ENCODE results near the gene PACRG.

The PACRG gene

GRCh38 chr6:162733489-162733888 lies 5.7 kb downstream of the PACRG start:
- Histone ChIP-seq H3K9me3 (ENCODE audit: insufficient read depth, low read length) (no peaks in the 10 kb centered on the region), H3K9ac (ENCODE audit: insufficient read length, low read depth) (no peak overlapping the region), H3K36me3 (ENCODE audit: insufficient read depth, insufficient read length, low read length) (no peaks in the 10 kb centered on the region), H3K27me3 (ENCODE audit: insufficient read depth, insufficient read length) (no peaks in the 10 kb centered on the region), H3K4me3 (ENCODE audit: insufficient read length, low read depth) (no peak overlapping the region), H3K4me1 (ENCODE audit: insufficient read depth, insufficient read length) (no peaks in the 10 kb centered on the region)
- TF ChIP-seq YY1 (IDR thresholded peaks at IDR 0.05; ENCODE audit: insufficient read depth, insufficient read length), result no peak
- no peak for TF ChIP-seq ZNF274 (IDR thresholded peaks at IDR 0.05; ENCODE audit: low read depth, low read length)
- TF ChIP-seq SUZ12 (IDR thresholded peaks at IDR 0.05; ENCODE audit: extremely low read depth, insufficient read depth, insufficient read length), result no peak
- no peak for DNase-seq (ENCODE audit: low read depth, low spot score)

- Histone ChIP-seq H3K4me1 (ENCODE audit: insufficient read depth, insufficient read length) (no peaks in the 10 kb centered on the region), H3K27me3 (ENCODE audit: insufficient read depth, insufficient read length) (no peaks in the 10 kb centered on the region), H3K9me3 (ENCODE audit: insufficient read depth, low read length) (no peaks in the 10 kb centered on the region), H3K9ac (ENCODE audit: insufficient read length, low read depth) (no peak overlapping the region), H3K4me3 (ENCODE audit: insufficient read length, low read depth) (no peak overlapping the region), H3K36me3 (ENCODE audit: insufficient read depth, insufficient read length, low read length) (no peaks in the 10 kb centered on the region)
- no peak for TF ChIP-seq ZNF274 (IDR thresholded peaks at IDR 0.05; ENCODE audit: low read depth, low read length)
- no peak for TF ChIP-seq SUZ12 (IDR thresholded peaks at IDR 0.05; ENCODE audit: extremely low read depth, insufficient read depth, insufficient read length)
- no peak for TF ChIP-seq YY1 (IDR thresholded peaks at IDR 0.05; ENCODE audit: insufficient read depth, insufficient read length)
- DNase-seq (ENCODE audit: low read depth, low spot score), result no peak
These were observed 9.2 kb downstream of the PACRG start for GRCh38 chr6:162736961-162737360.

GRCh38 chr6:162750776-162751175 lies 23.0 kb downstream of the PACRG start:
- no peak for DNase-seq (ENCODE audit: low read depth, low spot score)
- H3K9me3 ChIP-seq (ENCODE audit: insufficient read depth, low read length), result no peaks in the 10 kb centered on the region
- no peak overlapping the region for H3K9ac ChIP-seq (ENCODE audit: insufficient read length, low read depth)
- TF ChIP-seq ZNF274 (IDR thresholded peaks at IDR 0.05; ENCODE audit: low read depth, low read length) (no peak), YY1 (IDR thresholded peaks at IDR 0.05; ENCODE audit: insufficient read depth, insufficient read length) (no peak), SUZ12 (IDR thresholded peaks at IDR 0.05; ENCODE audit: extremely low read depth, insufficient read depth, insufficient read length) (no peak)
- no peaks in the 10 kb centered on the region for H3K27me3 ChIP-seq (ENCODE audit: insufficient read depth, insufficient read length)
- H3K36me3 ChIP-seq (ENCODE audit: insufficient read depth, insufficient read length, low read length), result no peaks in the 10 kb centered on the region
- no peak overlapping the region for H3K4me3 ChIP-seq (ENCODE audit: insufficient read length, low read depth)
- no peaks in the 10 kb centered on the region for H3K4me1 ChIP-seq (ENCODE audit: insufficient read depth, insufficient read length)

GRCh38 chr6:162751211-162751859 lies 23.6 kb downstream of the PACRG start:
- Histone ChIP-seq H3K27me3 (ENCODE audit: insufficient read depth, insufficient read length) (no peaks in the 10 kb centered on the region), H3K4me1 (ENCODE audit: insufficient read depth, insufficient read length) (no peaks in the 10 kb centered on the region), H3K9ac (ENCODE audit: insufficient read length, low read depth) (no peak overlapping the region), H3K9me3 (ENCODE audit: insufficient read depth, low read length) (no peaks in the 10 kb centered on the region), H3K4me3 (ENCODE audit: insufficient read length, low read depth) (no peak overlapping the region), H3K36me3 (ENCODE audit: insufficient read depth, insufficient read length, low read length) (no peaks in the 10 kb centered on the region)
- TF ChIP-seq SUZ12 (IDR thresholded peaks at IDR 0.05; ENCODE audit: extremely low read depth, insufficient read depth, insufficient read length) (no peak), YY1 (IDR thresholded peaks at IDR 0.05; ENCODE audit: insufficient read depth, insufficient read length) (no peak), ZNF274 (IDR thresholded peaks at IDR 0.05; ENCODE audit: low read depth, low read length) (no peak)
- DNase-seq (ENCODE audit: low read depth, low spot score), result no peak

GRCh38 chr6:162753775-162754174 lies 26.0 kb downstream of the PACRG start:
- TF ChIP-seq ZNF274 (IDR thresholded peaks at IDR 0.05; ENCODE audit: low read depth, low read length), result no peak
- no peak overlapping the region for H3K4me3 ChIP-seq (ENCODE audit: insufficient read length, low read depth)

GRCh38 chr6:162770136-162770535 lies 42.4 kb downstream of the PACRG start:
- no peak overlapping the region for H3K4me3 ChIP-seq (ENCODE audit: insufficient read length, low read depth)
- no peaks in the 10 kb centered on the region for H3K4me1 ChIP-seq (ENCODE audit: insufficient read depth, insufficient read length)
- no peak overlapping the region for H3K9ac ChIP-seq (ENCODE audit: insufficient read length, low read depth)
- DNase-seq (ENCODE audit: low read depth, low spot score), result no peak
- TF ChIP-seq ZNF274 (IDR thresholded peaks at IDR 0.05; ENCODE audit: low read depth, low read length) (no peak), SUZ12 (IDR thresholded peaks at IDR 0.05; ENCODE audit: extremely low read depth, insufficient read depth, insufficient read length) (no peak), YY1 (IDR thresholded peaks at IDR 0.05; ENCODE audit: insufficient read depth, insufficient read length) (no peak)
- H3K27me3 ChIP-seq (ENCODE audit: insufficient read depth, insufficient read length), result no peaks in the 10 kb centered on the region
- no peaks in the 10 kb centered on the region for H3K36me3 ChIP-seq (ENCODE audit: insufficient read depth, insufficient read length, low read length)
- no peaks in the 10 kb centered on the region for H3K9me3 ChIP-seq (ENCODE audit: insufficient read depth, low read length)

More at GRCh38 chr6:162753775-162754174, 26.0 kb downstream of the PACRG start:
- no peaks in the 10 kb centered on the region for H3K9me3 ChIP-seq (ENCODE audit: insufficient read depth, low read length)
- DNase-seq (ENCODE audit: low read depth, low spot score), result no peak
- no peak overlapping the region for H3K9ac ChIP-seq (ENCODE audit: insufficient read length, low read depth)
- no peaks in the 10 kb centered on the region for H3K27me3 ChIP-seq (ENCODE audit: insufficient read depth, insufficient read length)
- H3K36me3 ChIP-seq (ENCODE audit: insufficient read depth, insufficient read length, low read length), result no peaks in the 10 kb centered on the region
- H3K4me1 ChIP-seq (ENCODE audit: insufficient read depth, insufficient read length), result no peaks in the 10 kb centered on the region

- Histone ChIP-seq H3K9me3 (ENCODE audit: insufficient read depth, low read length) (no peaks in the 10 kb centered on the region), H3K4me3 (ENCODE audit: insufficient read length, low read depth) (no peak overlapping the region), H3K36me3 (ENCODE audit: insufficient read depth, insufficient read length, low read length) (no peaks in the 10 kb centered on the region), H3K4me1 (ENCODE audit: insufficient read depth, insufficient read length) (no peaks in the 10 kb centered on the region), H3K9ac (ENCODE audit: insufficient read length, low read depth) (no peak overlapping the region), H3K27me3 (ENCODE audit: insufficient read depth, insufficient read length) (no peaks in the 10 kb centered on the region)
- TF ChIP-seq YY1 (IDR thresholded peaks at IDR 0.05; ENCODE audit: insufficient read depth, insufficient read length) (no peak), SUZ12 (IDR thresholded peaks at IDR 0.05; ENCODE audit: extremely low read depth, insufficient read depth, insufficient read length) (no peak), ZNF274 (IDR thresholded peaks at IDR 0.05; ENCODE audit: low read depth, low read length) (no peak)
- no peak for DNase-seq (ENCODE audit: low read depth, low spot score)
These were observed 43.2 kb downstream of the PACRG start for GRCh38 chr6:162770955-162771354.

Data from NT2/D1 (cell line).